ENCODE measurements around the gene AK4. TPM values are rescaled to one million over a fixed set of nuclear protein-coding genes. Genes with fewer than 3 reads are reported as not detected.

The AK4 gene
- total RNA-seq, 6 donors from 2014 or later, result 0.44 to 7.0 (median 3.6) TPM

- Histone ChIP-seq H3K36me3 (no peaks in the 10 kb centered on the region), H3K4me1 (peaks cover 10 to 17% (median 15%) of the 10 kb centered on the region in 4 donors), H3K4me3 (peak overlapping the region; percentile 72 to 98 (median 87)), H3K27ac (peak overlapping the region in 3 of 4 donors; percentile 12 to 81 (median 48)), H3K27me3 (no peaks in the 10 kb centered on the region), H3K9me3 (no peaks in the 10 kb centered on the region)
- ATAC-seq (ENCODE audit: low FRiP score in 2 of 2), result peak; percentile 20 to 32
- no peak for TF ChIP-seq POLR2A (IDR thresholded peaks at IDR 0.05)
- TF ChIP-seq POLR2AphosphoS5 (IDR thresholded peaks at IDR 0.05), result no peak
- no peak for TF ChIP-seq EP300 (IDR thresholded peaks at IDR 0.05)
- no peak for TF ChIP-seq CTCF (IDR thresholded peaks at IDR 0.05)
- no peak for DNase-seq
- 20 to 22% methylated on average over 23 of the region's 23 CpGs for WGBS, 2 donors
These were observed 107.1 kb downstream of the AK4 start for GRCh38 chr1:65255035-65255655.

GRCh38 chr1:65255656-65256050 is 107.7 kb downstream of the AK4 start:
- 88 to 92% methylated on average over 9 of the region's 9 CpGs for WGBS, 2 donors
- Histone ChIP-seq H3K4me3 (peak overlapping the region in 2 of 4 donors; percentile 72 to 93), H3K27ac (no peak overlapping the region), H3K9me3 (no peaks in the 10 kb centered on the region), H3K27me3 (no peaks in the 10 kb centered on the region), H3K36me3 (no peaks in the 10 kb centered on the region), H3K4me1 (peaks cover 10 to 17% (median 15%) of the 10 kb centered on the region in 4 donors)
- ATAC-seq (ENCODE audit: low FRiP score in 2 of 2), result no peak
- TF ChIP-seq POLR2A (IDR thresholded peaks at IDR 0.05), result no peak
- no peak for TF ChIP-seq POLR2AphosphoS5 (IDR thresholded peaks at IDR 0.05)
- no peak for TF ChIP-seq CTCF (IDR thresholded peaks at IDR 0.05)
- no peak for TF ChIP-seq EP300 (IDR thresholded peaks at IDR 0.05)
- no peak for DNase-seq

DNA sequence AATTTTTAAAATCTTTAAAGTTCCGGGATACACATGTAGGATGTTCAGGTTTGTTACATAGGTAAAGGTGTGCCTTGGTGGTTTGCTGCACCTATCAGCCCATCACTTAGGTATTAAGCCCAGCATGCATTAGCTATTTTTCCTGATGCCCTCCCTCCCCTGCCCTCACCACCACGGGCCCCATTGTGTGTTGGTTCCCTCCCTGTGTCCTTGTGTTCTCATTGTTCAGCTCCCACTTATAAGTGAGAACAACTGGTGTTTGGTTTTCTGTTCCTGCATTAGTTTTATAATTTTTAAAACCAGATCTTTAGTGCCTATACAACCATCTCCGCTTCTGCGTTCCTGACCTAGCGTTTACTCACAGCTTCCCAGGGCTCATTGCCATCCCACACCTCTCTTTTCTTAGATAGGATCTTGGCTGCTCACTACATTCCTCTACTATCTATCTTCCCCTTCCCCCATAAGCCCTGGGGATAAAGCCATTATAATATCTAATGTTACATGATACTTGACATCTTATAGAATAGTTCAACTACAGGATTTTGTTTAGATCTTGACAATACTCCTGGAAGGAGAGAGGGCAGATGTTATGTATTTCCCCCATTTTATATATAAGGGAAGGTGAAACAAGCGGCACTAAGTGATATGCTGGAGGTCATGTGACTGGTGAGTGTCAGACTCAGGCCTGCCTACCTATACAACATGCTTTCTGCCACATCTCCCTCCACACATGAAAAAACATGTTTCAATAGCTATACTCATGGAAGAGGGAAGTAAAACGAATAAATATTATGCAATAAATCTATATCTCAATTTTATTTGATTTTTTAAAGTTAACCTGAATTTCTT is 109.1 kb downstream of the AK4 start:
- no peaks in the 10 kb centered on the region for H3K27me3 ChIP-seq
- no peak for TF ChIP-seq POLR2A (IDR thresholded peaks at IDR 0.05)
- TF ChIP-seq POLR2AphosphoS5 (IDR thresholded peaks at IDR 0.05), result no peak
- TF ChIP-seq EP300 (IDR thresholded peaks at IDR 0.05), result no peak
- no peak for TF ChIP-seq CTCF (IDR thresholded peaks at IDR 0.05)
- peaks cover 10 to 17% (median 15%) of the 10 kb centered on the region in 4 donors for H3K4me1 ChIP-seq
- H3K27ac ChIP-seq, result no peak overlapping the region
- H3K9me3 ChIP-seq, result no peaks in the 10 kb centered on the region
- H3K4me3 ChIP-seq, result no peak overlapping the region
- no peak for DNase-seq
- no peaks in the 10 kb centered on the region for H3K36me3 ChIP-seq
- ATAC-seq (ENCODE audit: low FRiP score in 2 of 2), result no peak
- WGBS, 2 donors, result 82 to 90% methylated on average over 7 of the region's 7 CpGs

DNA sequence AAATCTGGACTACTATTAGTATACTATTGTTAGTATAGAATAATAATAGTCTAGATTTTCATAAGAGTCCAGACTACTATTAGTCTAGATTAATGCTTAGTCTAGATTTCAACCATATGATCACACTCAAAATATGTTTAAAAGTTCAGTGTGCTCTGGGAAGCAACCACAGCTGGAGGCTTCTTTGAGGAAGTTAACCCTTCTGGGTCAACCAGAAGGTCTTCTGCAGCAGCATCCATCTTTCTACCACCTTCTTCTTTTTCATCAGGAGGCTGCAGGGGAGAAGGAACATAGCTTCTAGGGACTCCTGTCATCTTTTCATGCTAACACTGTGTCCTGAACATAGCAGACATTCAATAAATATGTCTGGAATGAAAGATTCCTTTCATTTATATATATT is 110.1 kb downstream of the AK4 start:
- ATAC-seq (ENCODE audit: low FRiP score in 2 of 2), result no peak
- TF ChIP-seq POLR2A (IDR thresholded peaks at IDR 0.05) (no peak), CTCF (IDR thresholded peaks at IDR 0.05) (no peak), POLR2AphosphoS5 (IDR thresholded peaks at IDR 0.05) (no peak), EP300 (IDR thresholded peaks at IDR 0.05) (no peak)

More for the DNA sequence above, 110.1 kb downstream of the AK4 start:
- Histone ChIP-seq H3K4me1 (peaks cover 10 to 17% (median 15%) of the 10 kb centered on the region in 4 donors), H3K27ac (no peak overlapping the region), H3K9me3 (no peaks in the 10 kb centered on the region), H3K4me3 (no peak overlapping the region), H3K36me3 (no peaks in the 10 kb centered on the region), H3K27me3 (no peaks in the 10 kb centered on the region)
- DNase-seq, result no peak

All from upper lobe of left lung (tissue), 6 donors.